Measurements from ENCODE around the gene EXOC3L1. TPM values are rescaled to one million over a fixed set of nuclear protein-coding genes. Genes with fewer than 3 reads are reported as not detected.

EXOC3L1 gene
- total and polyA plus RNA-seq, 7 experiments from 2014 or later = 0.58 to 0.73 TPM; not detected in 5

DNA sequence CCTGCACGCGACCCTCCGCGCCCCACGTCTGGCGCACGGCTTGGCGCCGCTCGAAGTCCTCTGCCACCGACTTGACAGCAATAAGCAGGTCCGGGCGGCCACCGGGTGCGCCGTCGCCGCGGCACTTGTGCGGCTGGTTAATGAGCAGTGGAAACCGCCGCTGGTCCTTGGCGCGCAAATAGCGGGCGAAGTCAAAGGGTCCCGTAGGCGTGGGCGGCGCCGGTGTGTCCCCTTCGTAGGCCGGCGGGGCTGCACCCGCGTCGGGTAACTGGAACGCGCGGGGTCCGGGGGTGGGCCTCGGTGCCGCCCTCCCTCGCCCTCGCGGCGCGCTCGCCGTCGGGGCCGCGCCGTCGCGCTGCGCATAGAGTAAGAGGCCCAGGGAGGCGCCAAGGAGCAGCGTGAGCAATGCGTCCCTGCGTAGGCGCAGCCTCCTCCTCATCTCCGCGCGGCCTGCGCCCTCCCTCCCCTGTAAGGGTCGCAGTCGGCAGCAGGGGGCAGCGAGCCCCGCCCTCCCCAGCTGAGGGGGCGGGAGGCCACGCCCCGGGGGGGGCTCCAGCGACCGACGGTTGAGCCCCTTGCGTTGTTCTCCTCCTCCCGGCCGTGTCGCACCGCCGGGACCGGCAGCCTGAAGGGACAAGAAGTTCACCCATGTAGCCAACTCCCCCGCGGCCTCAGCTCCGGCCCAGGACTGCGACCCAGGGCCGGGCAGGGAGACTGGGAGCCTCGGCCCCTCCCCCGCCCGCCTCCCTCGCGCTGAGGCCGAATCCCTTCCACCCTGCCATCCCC is 39.7 kb downstream of the EXOC3L1 start:
- peak; percentile 67 for ATAC-seq
- H3K27me3 Mint-ChIP-seq = peaks cover 0 to 12% (median 6%) of the 10 kb centered on the region in 5 donors
- POLR2A ChIA-PET = interaction anchor here (0.7 to 2.4 kb wide), 4 partner anchors 9 to 122 kb away, joined by 3 to 10 read pairs (median 4); partner anchors contain the start of genes FBXL8 and TRADD
- CTCF ChIA-PET = interaction anchor here (2.1 kb wide), 1 partner anchor 137 kb away, joined by 5 read pairs; no protein-coding TSS in a partner anchor
- peak overlapping the region in 5 of 10 donors; percentile 25 to 82 (median 74) for H3K4me3 Mint-ChIP-seq
- peaks cover 5 to 35% (median 21%) of the 10 kb centered on the region in 5 donors for H3K36me3 Mint-ChIP-seq
- H3K27ac Mint-ChIP-seq = no peak overlapping the region
- no peaks in the 10 kb centered on the region for H3K27me3 ChIP-seq (ENCODE audit: control insufficient read depth in 2 of 2, insufficient read depth in 2 of 2, low read length in 2 of 2)
- peaks cover 11 to 38% (median 15%) of the 10 kb centered on the region in 7 donors for H3K4me1 Mint-ChIP-seq
- H3K9me3 ChIP-seq (ENCODE audit: control insufficient read depth in 2 of 3, low read length in 3 of 3) = no peaks in the 10 kb centered on the region
- H3K4me3 ChIP-seq (ENCODE audit: low read length) = peak overlapping the region; percentile 63
- peaks cover 0 to 27% (median 4%) of the 10 kb centered on the region in 3 experiments for H3K36me3 ChIP-seq (ENCODE audit: control insufficient read depth in 2 of 3, insufficient read depth in 3 of 3, low read length in 3 of 3)
- DNase-seq = peak in 1 of 9 donors; percentile 64
- intact Hi-C loops (cut with micrococcal nuclease) = loop anchor here in 1 of 2 donors (2.0 kb wide), 1 partner anchor 41 kb away; the partner anchor contains the start of gene PHAF1
- no peak overlapping the region for H3K27ac ChIP-seq (ENCODE audit: low read depth, low read length)
- peaks cover 0 to 1% (median 0%) of the 10 kb centered on the region in 11 donors for H3K9me3 Mint-ChIP-seq
- H3K4me1 ChIP-seq (ENCODE audit: control insufficient read depth in 2 of 2, insufficient read depth in 2 of 2, low read length in 2 of 2) = peaks cover 0 to 4% of the 10 kb centered on the region in 2 donors

DNA sequence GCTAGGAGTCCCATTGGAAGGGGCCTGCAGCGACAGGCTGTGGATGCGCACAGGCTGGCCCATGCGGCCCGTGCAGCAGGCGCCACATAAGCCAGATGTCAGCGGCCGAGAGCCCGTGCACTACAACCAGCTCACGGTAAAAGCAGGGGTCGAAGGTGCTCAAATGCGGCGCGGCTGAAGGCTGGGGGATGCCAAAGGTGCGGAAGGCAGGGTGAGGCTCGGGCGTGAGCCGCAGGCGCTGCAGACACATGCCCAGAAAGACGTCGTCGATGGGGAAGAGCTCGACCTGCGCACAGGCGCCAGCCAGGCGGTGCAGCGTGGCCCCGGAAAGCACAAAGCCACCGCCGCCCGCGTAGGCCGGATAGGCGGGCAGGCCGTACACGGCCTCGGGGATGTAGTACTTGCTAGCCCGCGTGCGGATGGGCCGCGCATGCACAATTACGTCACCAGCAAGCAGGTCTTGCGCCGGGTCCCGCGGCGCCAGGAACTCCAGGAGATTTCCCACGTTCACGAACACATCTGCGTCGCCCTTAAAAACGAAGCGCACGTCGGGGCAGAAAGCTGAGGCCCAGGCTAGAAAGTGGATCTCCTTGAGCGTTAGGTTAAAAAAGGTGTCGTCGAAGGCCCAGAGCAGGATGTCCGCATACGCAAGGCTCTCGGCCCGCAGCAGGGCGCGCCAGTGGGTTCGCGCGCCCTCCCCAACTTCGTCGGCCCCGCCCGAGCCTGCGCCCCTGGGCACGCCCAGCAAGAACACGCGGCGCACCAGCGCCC is 40.5 kb downstream of the EXOC3L1 start:
- CTCF ChIA-PET = no interaction called here
- no peaks in the 10 kb centered on the region for H3K27me3 ChIP-seq (ENCODE audit: control insufficient read depth in 2 of 2, insufficient read depth in 2 of 2, low read length in 2 of 2)
- peaks cover 0 to 4% of the 10 kb centered on the region in 2 donors for H3K4me1 ChIP-seq (ENCODE audit: control insufficient read depth in 2 of 2, insufficient read depth in 2 of 2, low read length in 2 of 2)
- H3K27ac ChIP-seq (ENCODE audit: low read depth, low read length) = no peak overlapping the region
- Mint-ChIP-seq H3K9me3 (peaks cover 0 to 2% (median 0%) of the 10 kb centered on the region in 11 donors), H3K36me3 (peaks cover 5 to 43% (median 29%) of the 10 kb centered on the region in 5 donors), H3K4me3 (peak overlapping the region in 8 of 10 donors; percentile 14 to 61 (median 44)), H3K4me1 (peaks cover 11 to 36% (median 15%) of the 10 kb centered on the region in 7 donors), H3K27me3 (peaks cover 0 to 12% (median 6%) of the 10 kb centered on the region in 5 donors), H3K27ac (peak overlapping the region in 1 of 9 donors; percentile 49)
- DNase-seq (no peak), ATAC-seq (no peak)
- no peak overlapping the region for H3K4me3 ChIP-seq (ENCODE audit: low read length)
- H3K36me3 ChIP-seq (ENCODE audit: control insufficient read depth in 2 of 3, insufficient read depth in 3 of 3, low read length in 3 of 3) = peaks cover 0 to 35% (median 8%) of the 10 kb centered on the region in 3 experiments
- H3K9me3 ChIP-seq (ENCODE audit: control insufficient read depth in 2 of 3, low read length in 3 of 3) = no peaks in the 10 kb centered on the region
- POLR2A ChIA-PET = no interaction called here
- intact Hi-C loops (cut with micrococcal nuclease) = loop anchor here in 1 of 2 donors (2.0 kb wide), 1 partner anchor 41 kb away; the partner anchor contains the start of gene PHAF1

DNA sequence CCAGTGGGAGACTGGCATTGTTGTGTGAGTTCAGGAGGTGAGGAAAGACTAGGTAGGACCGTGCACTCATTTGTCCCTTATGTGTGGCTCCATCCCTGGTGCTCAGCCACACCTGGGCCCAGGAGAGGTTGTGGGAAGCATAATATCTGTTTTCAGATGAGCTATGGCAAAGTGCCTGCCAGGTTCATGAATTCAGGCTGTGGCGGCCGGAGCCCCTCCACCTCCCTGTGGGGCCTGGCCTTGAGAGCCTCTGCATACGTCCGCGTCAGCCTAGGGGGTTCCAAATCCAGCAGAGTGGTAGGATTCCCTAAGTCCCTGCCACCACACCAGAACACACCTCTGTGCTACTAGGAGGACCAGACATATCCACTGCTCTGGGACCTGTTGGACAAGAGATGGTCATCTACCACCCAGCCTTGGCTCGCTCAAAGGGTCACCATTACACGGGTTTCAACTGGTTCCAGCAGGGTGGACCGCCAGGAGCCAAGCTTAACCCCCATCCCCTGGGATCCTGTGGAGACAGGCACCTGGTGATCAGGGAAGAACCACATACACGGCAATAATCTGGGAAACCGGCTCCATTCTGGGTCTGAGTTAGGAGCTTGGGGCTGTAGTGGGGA is 41.2 kb downstream of the EXOC3L1 start:
- CTCF ChIA-PET = no interaction called here
- Mint-ChIP-seq H3K9me3 (peaks cover 0 to 2% (median 0%) of the 10 kb centered on the region in 11 donors), H3K27me3 (peaks cover 0 to 12% (median 6%) of the 10 kb centered on the region in 5 donors), H3K4me3 (peak overlapping the region in 7 of 10 donors; percentile 14 to 61 (median 45)), H3K27ac (peak overlapping the region in 2 of 9 donors; percentile 31 to 49), H3K36me3 (peaks cover 5 to 47% (median 29%) of the 10 kb centered on the region in 5 donors), H3K4me1 (peaks cover 6 to 31% (median 10%) of the 10 kb centered on the region in 7 donors)
- no peak for DNase-seq
- no peak for ATAC-seq
- Histone ChIP-seq H3K4me1 (ENCODE audit: control insufficient read depth in 2 of 2, insufficient read depth in 2 of 2, low read length in 2 of 2) (peaks cover 0 to 4% of the 10 kb centered on the region in 2 donors), H3K4me3 (ENCODE audit: low read length) (no peak overlapping the region), H3K27me3 (ENCODE audit: control insufficient read depth in 2 of 2, insufficient read depth in 2 of 2, low read length in 2 of 2) (no peaks in the 10 kb centered on the region), H3K27ac (ENCODE audit: low read depth, low read length) (no peak overlapping the region), H3K36me3 (ENCODE audit: control insufficient read depth in 2 of 3, insufficient read depth in 3 of 3, low read length in 3 of 3) (peaks cover 0 to 41% (median 8%) of the 10 kb centered on the region in 3 experiments), H3K9me3 (ENCODE audit: control insufficient read depth in 2 of 3, low read length in 3 of 3) (no peaks in the 10 kb centered on the region)
- POLR2A ChIA-PET = no interaction called here
- intact Hi-C loops (cut with micrococcal nuclease) = no loop called here

DNA sequence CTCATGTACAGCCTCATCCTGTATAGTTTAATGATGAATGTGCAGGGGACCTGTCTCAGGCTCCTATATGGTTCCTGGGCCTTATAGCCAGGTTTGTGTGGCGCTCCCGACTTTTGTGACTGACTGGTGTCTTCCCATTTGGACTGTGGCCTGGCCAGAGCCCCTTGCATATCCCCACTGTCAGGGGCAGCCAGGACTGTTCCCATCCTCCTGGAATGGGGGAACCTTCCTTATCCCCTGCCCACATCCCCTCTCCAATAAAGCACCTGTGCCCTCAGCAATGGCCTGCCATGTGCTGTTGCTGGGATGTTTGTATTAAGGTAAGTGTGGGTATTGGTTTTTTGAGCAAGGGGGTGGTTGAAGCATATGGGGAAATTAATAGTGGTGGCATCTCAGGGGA is 41.7 kb downstream of the EXOC3L1 start:
- CTCF ChIA-PET = no interaction called here

DNA sequence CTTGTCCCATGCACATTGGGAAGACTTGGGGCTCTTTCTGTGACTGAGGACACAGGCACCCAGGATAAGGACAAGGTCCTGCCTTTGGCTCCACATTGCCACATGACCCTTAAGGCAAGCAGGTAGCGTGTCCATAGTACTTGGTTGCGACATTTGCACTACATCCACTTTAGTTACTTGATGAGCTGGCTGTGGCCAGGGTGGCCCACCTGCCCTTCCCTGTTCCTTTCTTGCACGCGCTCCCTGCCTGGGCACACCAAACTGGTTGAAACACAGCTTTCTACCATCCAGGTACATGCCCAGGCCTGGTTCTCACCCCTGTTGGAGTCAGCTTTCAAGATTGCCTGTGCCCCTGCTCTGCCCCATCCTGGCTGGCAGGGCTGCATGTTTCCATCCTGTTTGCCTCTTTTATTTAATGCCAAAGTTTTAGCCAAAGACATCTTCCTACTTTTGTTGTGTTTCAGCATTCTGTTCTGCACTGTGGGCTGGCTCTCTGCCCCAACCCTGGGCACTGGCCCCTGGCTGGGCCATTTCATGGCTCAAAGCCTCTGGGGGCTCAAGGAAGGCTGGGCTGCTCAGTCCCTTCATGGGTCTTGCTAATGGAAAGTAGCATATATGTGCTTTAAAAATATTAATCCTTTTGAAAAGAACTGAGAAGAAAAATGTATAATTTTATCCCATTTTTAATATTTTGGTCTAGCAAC is 42.3 kb downstream of the EXOC3L1 start:
- Mint-ChIP-seq H3K27ac (no peak overlapping the region), H3K4me1 (peaks cover 0 to 21% (median 5%) of the 10 kb centered on the region in 7 donors), H3K36me3 (peaks cover 5 to 57% (median 38%) of the 10 kb centered on the region in 5 donors), H3K27me3 (peaks cover 0 to 9% (median 5%) of the 10 kb centered on the region in 5 donors), H3K4me3 (no peak overlapping the region), H3K9me3 (peaks cover 0 to 2% (median 0%) of the 10 kb centered on the region in 11 donors)
- intact Hi-C loops (cut with micrococcal nuclease) = no loop called here
- Histone ChIP-seq H3K27ac (ENCODE audit: low read depth, low read length) (no peak overlapping the region), H3K9me3 (ENCODE audit: control insufficient read depth in 2 of 3, low read length in 3 of 3) (no peaks in the 10 kb centered on the region), H3K4me3 (ENCODE audit: low read length) (no peak overlapping the region), H3K36me3 (ENCODE audit: control insufficient read depth in 2 of 3, insufficient read depth in 3 of 3, low read length in 3 of 3) (peaks cover 5 to 52% (median 8%) of the 10 kb centered on the region in 3 experiments), H3K4me1 (ENCODE audit: control insufficient read depth in 2 of 2, insufficient read depth in 2 of 2, low read length in 2 of 2) (peaks cover 0 to 4% of the 10 kb centered on the region in 2 donors), H3K27me3 (ENCODE audit: control insufficient read depth in 2 of 2, insufficient read depth in 2 of 2, low read length in 2 of 2) (no peaks in the 10 kb centered on the region)
- ChIA-PET CTCF (no interaction called here), POLR2A (no interaction called here)
- ATAC-seq (no peak), DNase-seq (no peak)

More for the DNA sequence above, 41.7 kb downstream of the EXOC3L1 start:
- Mint-ChIP-seq H3K4me3 (peak overlapping the region in 3 of 10 donors; percentile 1 to 57 (median 50)), H3K36me3 (peaks cover 5 to 52% (median 33%) of the 10 kb centered on the region in 5 donors), H3K27me3 (peaks cover 0 to 12% (median 6%) of the 10 kb centered on the region in 5 donors), H3K9me3 (peaks cover 0 to 2% (median 0%) of the 10 kb centered on the region in 11 donors), H3K27ac (peak overlapping the region in 1 of 9 donors; percentile 31), H3K4me1 (peaks cover 5 to 27% (median 8%) of the 10 kb centered on the region in 7 donors)
- Histone ChIP-seq H3K27me3 (ENCODE audit: control insufficient read depth in 2 of 2, insufficient read depth in 2 of 2, low read length in 2 of 2) (no peaks in the 10 kb centered on the region), H3K4me1 (ENCODE audit: control insufficient read depth in 2 of 2, insufficient read depth in 2 of 2, low read length in 2 of 2) (peaks cover 0 to 4% of the 10 kb centered on the region in 2 donors), H3K4me3 (ENCODE audit: low read length) (no peak overlapping the region), H3K36me3 (ENCODE audit: control insufficient read depth in 2 of 3, insufficient read depth in 3 of 3, low read length in 3 of 3) (peaks cover 4 to 45% (median 8%) of the 10 kb centered on the region in 3 experiments), H3K27ac (ENCODE audit: low read depth, low read length) (no peak overlapping the region), H3K9me3 (ENCODE audit: control insufficient read depth in 2 of 3, low read length in 3 of 3) (no peaks in the 10 kb centered on the region)
- ATAC-seq = no peak
- POLR2A ChIA-PET = no interaction called here
- intact Hi-C loops (cut with micrococcal nuclease) = no loop called here
- no peak for DNase-seq
